ENCODE results near the gene VEPH1. TPM values are rescaled to one million over a fixed set of nuclear protein-coding genes. Genes with fewer than 3 reads are reported as not detected.

Gene VEPH1
- total RNA-seq, 1 experiment from 2014 or later = 0.32 TPM

GRCh38 chr3:157508461-157508860, 5.2 kb upstream of the VEPH1 start:
- ChIA-PET CTCF (no interaction called here), POLR2A (ENCODE audit: low non-redundant PET) (no interaction called here)
- peaks cover 12% of the 10 kb centered on the region for H3K27me3 ChIP-seq (replicated peaks; ENCODE audit: insufficient read depth, low read depth, low read length, poor library complexity)
- no peaks in the 10 kb centered on the region for H3K4me1 ChIP-seq (ENCODE audit: insufficient read depth, low read length, poor library complexity, severe bottlenecking)
- no TSS peak for BruUV-seq (replicated peaks)
- TF ChIP-seq CTCF (conservative IDR thresholded peaks at IDR 0.05; ENCODE audit: low read depth, low read length) (no peak), EZH2 (IDR thresholded peaks at IDR 0.05; ENCODE audit: borderline replicate concordance, low read depth, low read length, poor library complexity, severe bottlenecking) (no peak)
- no peaks in the 10 kb centered on the region for H3K9me3 ChIP-seq (ENCODE audit: low read depth, low read length, poor library complexity, severe bottlenecking)
- no peak for DNase-seq (ENCODE audit: low spot score)
- intact Hi-C loops (cut with micrococcal nuclease; ENCODE audit: unreplicated experiment) = no loop called here
- H3K4me3 ChIP-seq (ENCODE audit: low read depth, low read length, poor library complexity, severe bottlenecking) = no peak overlapping the region
- H3K36me3 ChIP-seq (ENCODE audit: insufficient read depth, low read length, poor library complexity, severe bottlenecking) = no peaks in the 10 kb centered on the region
- no peak overlapping the region for H3K27ac ChIP-seq (ENCODE audit: low read depth, low read length, poor library complexity, severe bottlenecking)

- H3K27me3 ChIP-seq (replicated peaks; ENCODE audit: insufficient read depth, low read depth, low read length, poor library complexity) = peaks cover 8% of the 10 kb centered on the region
- DNase-seq (ENCODE audit: low spot score) = peak; percentile 79
- ChIA-PET CTCF (no interaction called here), POLR2A (ENCODE audit: low non-redundant PET) (no interaction called here)
- H3K4me1 ChIP-seq (ENCODE audit: insufficient read depth, low read length, poor library complexity, severe bottlenecking) = no peaks in the 10 kb centered on the region
- BruUV-seq (replicated peaks) = no TSS peak
- no peaks in the 10 kb centered on the region for H3K36me3 ChIP-seq (ENCODE audit: insufficient read depth, low read length, poor library complexity, severe bottlenecking)
- intact Hi-C loops (cut with micrococcal nuclease; ENCODE audit: unreplicated experiment) = no loop called here
- no peaks in the 10 kb centered on the region for H3K9me3 ChIP-seq (ENCODE audit: low read depth, low read length, poor library complexity, severe bottlenecking)
- H3K27ac ChIP-seq (ENCODE audit: low read depth, low read length, poor library complexity, severe bottlenecking) = no peak overlapping the region
- TF ChIP-seq EZH2 (IDR thresholded peaks at IDR 0.05; ENCODE audit: borderline replicate concordance, low read depth, low read length, poor library complexity, severe bottlenecking) (no peak), CTCF (conservative IDR thresholded peaks at IDR 0.05; ENCODE audit: low read depth, low read length) (no peak)
- no peak overlapping the region for H3K4me3 ChIP-seq (ENCODE audit: low read depth, low read length, poor library complexity, severe bottlenecking)
These were observed 1.4 kb downstream of the VEPH1 start for GRCh38 chr3:157501863-157502262.

- TF ChIP-seq EZH2 (IDR thresholded peaks at IDR 0.05; ENCODE audit: borderline replicate concordance, low read depth, low read length, poor library complexity, severe bottlenecking) = no peak
- Histone ChIP-seq H3K27ac (ENCODE audit: low read depth, low read length, poor library complexity, severe bottlenecking) (no peak overlapping the region), H3K4me3 (ENCODE audit: low read depth, low read length, poor library complexity, severe bottlenecking) (no peak overlapping the region), H3K27me3 (replicated peaks; ENCODE audit: insufficient read depth, low read depth, low read length, poor library complexity) (peaks cover 8% of the 10 kb centered on the region), H3K36me3 (ENCODE audit: insufficient read depth, low read length, poor library complexity, severe bottlenecking) (no peaks in the 10 kb centered on the region), H3K9me3 (ENCODE audit: low read depth, low read length, poor library complexity, severe bottlenecking) (no peaks in the 10 kb centered on the region), H3K4me1 (ENCODE audit: insufficient read depth, low read length, poor library complexity, severe bottlenecking) (no peaks in the 10 kb centered on the region)
- ChIA-PET POLR2A (ENCODE audit: low non-redundant PET) (interaction anchor here (0.6 kb wide), 1 partner anchor 32 kb away, joined by 3 read pairs; no protein-coding TSS in a partner anchor), CTCF (no interaction called here)
- intact Hi-C loops (cut with micrococcal nuclease; ENCODE audit: unreplicated experiment) = no loop called here
- no peak for DNase-seq (ENCODE audit: low spot score)
- BruUV-seq (replicated peaks) = no TSS peak
These were observed 3.0 kb downstream of the VEPH1 start for GRCh38 chr3:157500232-157500631.

- Histone ChIP-seq H3K4me3 (ENCODE audit: low read depth, low read length, poor library complexity, severe bottlenecking) (no peak overlapping the region), H3K27ac (ENCODE audit: low read depth, low read length, poor library complexity, severe bottlenecking) (no peak overlapping the region), H3K27me3 (replicated peaks; ENCODE audit: insufficient read depth, low read depth, low read length, poor library complexity) (peaks cover 8% of the 10 kb centered on the region), H3K36me3 (ENCODE audit: insufficient read depth, low read length, poor library complexity, severe bottlenecking) (no peaks in the 10 kb centered on the region), H3K9me3 (ENCODE audit: low read depth, low read length, poor library complexity, severe bottlenecking) (no peaks in the 10 kb centered on the region), H3K4me1 (ENCODE audit: insufficient read depth, low read length, poor library complexity, severe bottlenecking) (no peaks in the 10 kb centered on the region)
- POLR2A ChIA-PET (ENCODE audit: low non-redundant PET) = no interaction called here
- intact Hi-C loops (cut with micrococcal nuclease; ENCODE audit: unreplicated experiment) = no loop called here
- no peak for DNase-seq (ENCODE audit: low spot score)
- TF ChIP-seq EZH2 (IDR thresholded peaks at IDR 0.05; ENCODE audit: borderline replicate concordance, low read depth, low read length, poor library complexity, severe bottlenecking) (no peak), CTCF (conservative IDR thresholded peaks at IDR 0.05; ENCODE audit: low read depth, low read length) (no peak)
- BruUV-seq (replicated peaks) = no TSS peak
- CTCF ChIA-PET = no interaction called here
These were observed 3.8 kb downstream of the VEPH1 start for GRCh38 chr3:157499342-157499963.

All from A673 (cell line).